ENCODE data around the gene KREMEN2. TPM values are rescaled to one million over a fixed set of nuclear protein-coding genes. Genes with fewer than 3 reads are reported as not detected.
"Not testable (repeated sequence)": the region's sequence is repeated elsewhere in the genome, so short reads cannot be mapped to it uniquely, and the experiment has no call there.

Gene KREMEN2
- total RNA-seq, 4 donors from 2014 or later, result not detected

DNA sequence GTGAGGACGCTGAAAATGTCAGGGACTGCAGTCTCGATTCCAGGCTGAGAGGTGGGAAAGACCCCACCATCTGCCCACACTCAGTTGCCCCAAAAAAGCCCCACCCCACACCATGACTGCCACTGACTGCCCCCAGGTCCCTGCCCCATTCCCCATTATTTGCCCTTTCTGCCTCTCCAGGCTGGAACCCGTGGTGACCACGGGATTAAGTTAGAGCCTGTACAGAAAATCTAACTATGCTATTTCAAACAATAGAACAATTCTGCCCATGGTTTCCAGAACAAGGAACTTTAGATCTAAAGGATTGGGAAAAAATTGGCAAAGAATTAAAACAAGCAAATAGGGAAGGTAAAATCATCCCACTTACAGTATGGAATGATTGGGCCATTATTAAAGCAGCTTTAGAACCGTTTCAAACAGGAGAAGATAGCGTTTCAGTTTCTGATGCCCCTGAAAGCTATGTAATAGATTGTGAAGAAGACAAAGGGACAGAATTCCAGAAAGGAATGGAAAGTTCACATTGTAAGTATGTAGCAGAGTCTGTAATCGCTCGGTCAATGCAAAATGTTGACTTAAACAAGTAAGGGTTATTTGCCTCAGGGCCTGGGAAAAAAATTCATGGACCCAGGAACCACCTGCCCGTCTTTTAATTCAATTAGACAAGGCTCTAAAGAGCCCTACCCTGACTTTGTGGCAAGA is 38.0 kb upstream of the KREMEN2 start:
- ATAC-seq (ENCODE audit: low FRiP score) (no peak), DNase-seq (ENCODE audit: low spot score) (no peak)
- TF ChIP-seq, protein P1, sequence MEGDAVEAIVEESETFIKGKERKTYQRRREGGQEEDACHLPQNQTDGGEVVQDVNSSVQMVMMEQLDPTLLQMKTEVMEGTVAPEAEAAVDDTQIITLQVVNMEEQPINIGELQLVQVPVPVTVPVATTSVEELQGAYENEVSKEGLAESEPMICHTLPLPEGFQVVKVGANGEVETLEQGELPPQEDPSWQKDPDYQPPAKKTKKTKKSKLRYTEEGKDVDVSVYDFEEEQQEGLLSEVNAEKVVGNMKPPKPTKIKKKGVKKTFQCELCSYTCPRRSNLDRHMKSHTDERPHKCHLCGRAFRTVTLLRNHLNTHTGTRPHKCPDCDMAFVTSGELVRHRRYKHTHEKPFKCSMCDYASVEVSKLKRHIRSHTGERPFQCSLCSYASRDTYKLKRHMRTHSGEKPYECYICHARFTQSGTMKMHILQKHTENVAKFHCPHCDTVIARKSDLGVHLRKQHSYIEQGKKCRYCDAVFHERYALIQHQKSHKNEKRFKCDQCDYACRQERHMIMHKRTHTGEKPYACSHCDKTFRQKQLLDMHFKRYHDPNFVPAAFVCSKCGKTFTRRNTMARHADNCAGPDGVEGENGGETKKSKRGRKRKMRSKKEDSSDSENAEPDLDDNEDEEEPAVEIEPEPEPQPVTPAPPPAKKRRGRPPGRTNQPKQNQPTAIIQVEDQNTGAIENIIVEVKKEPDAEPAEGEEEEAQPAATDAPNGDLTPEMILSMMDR (IDR thresholded peaks at IDR 0.05), result no peak

DNA sequence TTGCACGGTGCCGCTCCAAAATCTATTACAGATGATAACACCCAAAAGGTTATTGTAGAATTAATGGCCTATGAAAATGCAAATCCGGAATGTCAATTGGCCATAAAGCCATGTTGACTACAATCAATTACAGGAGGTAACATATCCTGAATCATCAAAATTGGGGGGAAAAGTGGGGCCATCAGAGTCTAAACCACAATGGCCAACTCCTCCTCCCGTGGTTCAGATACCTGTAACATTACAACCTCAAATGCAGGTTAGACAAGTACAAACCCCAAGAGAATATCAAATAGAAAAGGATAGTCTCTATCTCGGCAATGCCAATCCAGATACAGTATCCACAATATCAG is 37.5 kb upstream of the KREMEN2 start:
- TF ChIP-seq, protein P1 (IDR thresholded peaks at IDR 0.05), result no peak
- ATAC-seq (ENCODE audit: low FRiP score) (no peak), DNase-seq (ENCODE audit: low spot score) (no peak)

DNA sequence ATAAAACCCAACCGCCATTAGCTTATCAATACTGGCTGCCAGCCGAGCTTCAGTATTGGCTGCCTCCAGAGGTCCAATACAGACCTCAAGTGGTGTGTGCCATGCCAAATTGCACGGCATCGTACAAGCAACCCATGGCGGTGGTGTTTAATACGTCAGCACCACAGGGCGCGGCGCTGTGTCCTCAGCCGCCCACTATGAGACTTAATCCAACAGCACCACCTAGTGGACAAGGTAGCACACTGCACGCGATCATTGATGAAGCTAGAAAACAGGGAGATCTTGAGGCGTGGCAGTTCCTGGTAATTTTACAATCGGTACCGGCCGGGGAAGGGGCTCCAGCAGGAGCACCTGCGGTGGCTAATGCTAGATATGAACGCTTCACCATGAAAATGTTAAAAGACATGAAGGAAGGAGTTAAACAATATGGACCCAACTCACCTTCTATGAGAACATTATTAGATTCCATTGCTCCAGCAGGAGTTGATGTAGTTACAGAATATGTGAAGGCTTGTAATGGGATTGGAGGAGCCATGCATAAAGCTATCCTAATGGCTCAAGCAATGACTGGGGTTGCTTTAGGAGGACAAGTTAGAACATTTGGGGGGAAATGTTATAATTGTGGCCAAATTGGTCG is 36.9 kb upstream of the KREMEN2 start:
- TF ChIP-seq, protein P1 (IDR thresholded peaks at IDR 0.05), result peak in 2 of 3 donors; percentile 51 to 86
- peak; percentile 96 for DNase-seq (ENCODE audit: low spot score)
- ATAC-seq (ENCODE audit: low FRiP score), result peak; percentile 88

DNA sequence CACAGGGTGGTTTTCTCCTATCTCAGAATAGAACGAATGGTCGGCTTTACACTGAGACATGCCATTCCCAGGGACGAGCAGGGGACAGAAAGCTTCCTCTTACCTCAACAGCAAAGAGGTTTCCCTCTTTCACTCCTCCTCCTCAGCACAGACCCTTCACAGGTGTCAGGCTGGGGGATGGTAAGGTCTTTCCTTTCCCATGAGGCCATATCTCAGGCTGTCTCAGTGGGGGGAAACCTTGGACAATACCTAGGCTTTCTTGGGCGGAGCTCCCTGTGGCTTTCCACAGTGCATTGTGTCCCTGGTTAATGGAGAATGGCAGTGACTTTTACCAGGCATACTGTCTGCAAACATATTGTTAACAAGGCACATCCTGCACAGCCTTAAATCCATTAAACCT is 35.9 kb upstream of the KREMEN2 start:
- DNase-seq (ENCODE audit: low spot score); ATAC-seq (ENCODE audit: low FRiP score): not testable (repeated sequence)

DNA sequence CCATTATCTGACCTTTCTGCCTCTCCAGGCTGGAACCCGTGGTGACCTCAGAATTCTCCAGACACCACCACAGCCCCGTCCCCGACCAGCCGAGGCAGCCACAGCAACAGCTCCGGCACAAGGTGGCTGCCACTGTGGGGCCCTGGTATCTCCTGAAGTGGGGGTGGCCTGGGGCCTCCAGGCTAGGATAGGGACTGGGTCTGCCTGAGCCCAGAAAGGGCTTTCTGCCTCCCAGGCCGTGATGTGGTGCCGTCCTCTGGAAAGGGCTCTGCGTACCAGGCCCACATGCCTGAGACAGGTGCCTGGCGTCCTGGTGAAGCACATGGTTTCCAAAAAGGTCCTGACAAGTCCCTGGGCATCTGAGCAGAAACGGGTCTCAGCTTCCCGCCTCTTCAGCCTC is 35.3 kb upstream of the KREMEN2 start:
- TF ChIP-seq, protein P1 (IDR thresholded peaks at IDR 0.05), result no peak
- DNase-seq (ENCODE audit: low spot score) (no peak), ATAC-seq (ENCODE audit: low FRiP score) (no peak)

DNA sequence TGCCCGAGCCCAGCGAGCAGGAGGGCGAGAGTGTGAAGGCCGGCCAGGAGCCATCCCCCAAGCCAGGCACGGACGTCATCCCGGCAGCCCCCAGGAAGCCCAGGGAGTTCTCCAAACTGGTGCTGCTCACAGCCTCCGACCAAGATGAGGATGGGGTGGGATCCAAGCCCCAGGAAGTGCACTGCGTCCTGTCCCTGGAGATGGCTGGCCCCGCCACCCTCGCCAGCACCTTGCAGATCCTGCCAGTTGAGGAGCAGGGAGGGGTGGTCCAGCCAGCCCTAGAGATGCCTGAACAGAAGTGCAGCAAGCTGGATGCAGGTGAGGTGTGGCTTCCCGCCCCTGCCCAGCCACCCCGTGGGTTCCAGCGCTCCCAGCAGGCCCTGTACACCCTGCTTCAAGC is 34.4 kb upstream of the KREMEN2 start:
- DNase-seq (ENCODE audit: low spot score) (no peak), ATAC-seq (ENCODE audit: low FRiP score) (no peak)
- TF ChIP-seq, protein P1 (IDR thresholded peaks at IDR 0.05), result no peak

DNA sequence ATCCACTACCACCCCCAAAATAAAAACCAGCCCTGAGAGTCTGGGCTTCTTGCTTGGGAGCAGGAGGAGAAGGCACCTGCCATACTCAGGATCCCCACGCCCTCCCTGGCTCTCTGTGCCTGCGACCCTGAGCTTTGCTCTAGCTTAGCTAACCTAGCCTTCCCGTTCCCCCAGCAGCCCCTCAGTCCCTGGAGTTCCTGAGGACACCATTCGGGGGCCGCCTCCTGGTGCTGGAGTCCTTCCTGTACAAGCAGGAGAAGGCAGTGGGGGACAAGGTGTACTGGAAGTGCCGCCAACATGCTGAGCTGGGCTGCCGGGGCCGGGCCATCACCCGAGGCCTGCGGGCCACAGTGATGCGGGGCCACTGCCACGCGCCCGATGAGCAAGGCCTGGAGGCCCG is 33.8 kb upstream of the KREMEN2 start:
- ATAC-seq (ENCODE audit: low FRiP score) (no peak), DNase-seq (ENCODE audit: low spot score) (no peak)
- TF ChIP-seq, protein P1 (IDR thresholded peaks at IDR 0.05), result no peak

DNA sequence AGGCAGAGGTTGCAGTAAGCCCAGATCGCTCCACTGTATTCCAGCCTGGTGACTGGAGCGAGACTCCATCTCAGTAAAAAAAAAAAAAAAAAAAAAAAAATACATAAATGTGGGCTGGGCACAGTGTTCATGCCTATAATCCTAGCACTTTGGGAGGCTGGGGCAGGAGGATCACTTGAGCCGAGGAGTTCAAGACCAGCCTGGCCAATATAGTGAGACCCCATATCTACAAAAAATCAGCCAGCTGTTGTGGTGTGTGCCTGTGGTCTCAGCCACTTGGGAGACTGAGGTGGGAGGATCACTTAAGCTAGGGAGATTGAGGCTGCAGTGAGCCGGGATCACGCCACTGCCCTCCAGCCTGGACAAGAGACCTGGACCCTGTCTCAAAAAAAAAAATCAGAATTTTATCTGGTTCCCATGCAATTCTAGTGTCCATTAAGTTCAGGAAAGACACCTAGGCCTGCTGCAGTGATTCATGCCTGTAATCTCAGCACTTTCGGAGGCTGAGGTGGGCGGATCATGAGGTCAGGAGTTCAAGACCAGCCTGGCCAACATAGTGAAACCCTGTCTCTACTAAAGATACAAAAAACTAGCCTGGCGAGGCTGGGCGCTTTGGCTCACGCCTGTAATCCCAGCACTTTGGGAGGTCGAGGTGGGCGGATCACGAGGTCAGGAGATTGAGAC is 32.7 kb upstream of the KREMEN2 start:
- ATAC-seq (ENCODE audit: low FRiP score); DNase-seq (ENCODE audit: low spot score): not testable (repeated sequence)

Data from omental fat pad (tissue), 4 donors.